Measurements from ENCODE around the gene SCNN1B. TPM values are rescaled to one million over a fixed set of nuclear protein-coding genes. Genes with fewer than 3 reads are reported as not detected.

Gene SCNN1B
- polyA plus RNA-seq, 1 experiment: not detected

DNA sequence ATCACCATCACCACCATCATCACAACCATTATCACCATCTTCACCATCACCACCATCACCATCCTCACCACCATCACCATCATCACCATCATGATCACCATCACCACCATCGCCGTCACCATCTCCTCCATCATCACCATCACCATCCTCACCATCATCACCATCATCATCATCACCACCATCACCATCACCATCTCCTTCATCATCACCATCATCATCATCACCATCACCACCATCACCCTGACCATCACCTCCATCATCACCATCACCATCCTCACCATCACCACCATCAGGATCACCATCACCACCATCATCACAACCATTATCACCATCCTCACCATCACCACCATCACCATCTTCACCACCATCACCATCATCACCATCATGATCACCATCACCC, 14.1 kb downstream of the SCNN1B start:
- Histone ChIP-seq H3K4me3 (ENCODE audit: low read depth, low read length) (no peak overlapping the region), H3K36me3 (ENCODE audit: control insufficient read depth, insufficient read depth, low read length) (no peaks in the 10 kb centered on the region), H3K27me3 (ENCODE audit: control insufficient read depth, insufficient read depth, low read length) (no peaks in the 10 kb centered on the region)
- CTCF ChIA-PET: no interaction called here
- DNase-seq (ENCODE audit: low read depth): no peak
- POLR2A ChIA-PET: no interaction called here
- TF ChIP-seq, protein P1, sequence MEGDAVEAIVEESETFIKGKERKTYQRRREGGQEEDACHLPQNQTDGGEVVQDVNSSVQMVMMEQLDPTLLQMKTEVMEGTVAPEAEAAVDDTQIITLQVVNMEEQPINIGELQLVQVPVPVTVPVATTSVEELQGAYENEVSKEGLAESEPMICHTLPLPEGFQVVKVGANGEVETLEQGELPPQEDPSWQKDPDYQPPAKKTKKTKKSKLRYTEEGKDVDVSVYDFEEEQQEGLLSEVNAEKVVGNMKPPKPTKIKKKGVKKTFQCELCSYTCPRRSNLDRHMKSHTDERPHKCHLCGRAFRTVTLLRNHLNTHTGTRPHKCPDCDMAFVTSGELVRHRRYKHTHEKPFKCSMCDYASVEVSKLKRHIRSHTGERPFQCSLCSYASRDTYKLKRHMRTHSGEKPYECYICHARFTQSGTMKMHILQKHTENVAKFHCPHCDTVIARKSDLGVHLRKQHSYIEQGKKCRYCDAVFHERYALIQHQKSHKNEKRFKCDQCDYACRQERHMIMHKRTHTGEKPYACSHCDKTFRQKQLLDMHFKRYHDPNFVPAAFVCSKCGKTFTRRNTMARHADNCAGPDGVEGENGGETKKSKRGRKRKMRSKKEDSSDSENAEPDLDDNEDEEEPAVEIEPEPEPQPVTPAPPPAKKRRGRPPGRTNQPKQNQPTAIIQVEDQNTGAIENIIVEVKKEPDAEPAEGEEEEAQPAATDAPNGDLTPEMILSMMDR (IDR thresholded peaks at IDR 0.05; ENCODE audit: insufficient read depth, low read depth, low read length): no peak

- H3K27me3 ChIP-seq (ENCODE audit: control insufficient read depth, insufficient read depth, low read length): no peaks in the 10 kb centered on the region
- TF ChIP-seq, protein P1 (IDR thresholded peaks at IDR 0.05; ENCODE audit: insufficient read depth, low read depth, low read length): no peak
- H3K36me3 ChIP-seq (ENCODE audit: control insufficient read depth, insufficient read depth, low read length): no peaks in the 10 kb centered on the region
- POLR2A ChIA-PET: no interaction called here
- no peak for DNase-seq (ENCODE audit: low read depth)
- CTCF ChIA-PET: interaction anchor here (1.1 kb wide), 1 partner anchor 14 kb away, joined by 3 read pairs; no protein-coding TSS in a partner anchor
- H3K4me3 ChIP-seq (ENCODE audit: low read depth, low read length): no peak overlapping the region
Observed at GRCh38 chr16:23316634-23317265, 14.6 kb downstream of the SCNN1B start.

DNA sequence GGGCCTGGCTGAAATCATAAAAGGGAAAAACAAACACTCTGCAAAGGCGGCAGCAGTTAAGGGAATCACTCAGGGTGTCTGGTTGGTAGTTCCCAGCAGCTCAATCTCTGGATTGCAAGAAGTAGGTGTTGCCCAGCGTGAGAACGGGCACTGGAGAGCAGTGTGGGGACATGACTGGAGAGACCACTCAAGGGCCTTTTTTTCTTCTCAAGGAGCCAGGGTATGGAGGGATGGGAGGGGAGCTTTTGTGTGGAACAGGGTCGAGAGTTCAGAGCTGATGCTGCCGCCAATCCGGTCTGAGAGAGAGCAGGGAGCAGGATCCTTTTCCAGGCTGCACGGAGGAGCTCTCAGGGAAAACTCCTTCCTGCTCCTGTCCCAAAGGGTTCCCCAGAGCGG, 15.2 kb downstream of the SCNN1B start:
- CTCF ChIA-PET: interaction anchor here (1.1 to 2.0 kb wide), 2 partner anchors 9 to 13 kb away, joined by 3 to 7 read pairs; no protein-coding TSS in a partner anchor
- Histone ChIP-seq H3K27me3 (ENCODE audit: control insufficient read depth, insufficient read depth, low read length) (no peaks in the 10 kb centered on the region), H3K36me3 (ENCODE audit: control insufficient read depth, insufficient read depth, low read length) (no peaks in the 10 kb centered on the region), H3K4me3 (ENCODE audit: low read depth, low read length) (no peak overlapping the region)
- TF ChIP-seq, protein P1 (IDR thresholded peaks at IDR 0.05; ENCODE audit: insufficient read depth, low read depth, low read length): no peak
- POLR2A ChIA-PET: no interaction called here
- no peak for DNase-seq (ENCODE audit: low read depth)

- TF ChIP-seq, protein P1 (IDR thresholded peaks at IDR 0.05; ENCODE audit: insufficient read depth, low read depth, low read length): no peak
- no peak for DNase-seq (ENCODE audit: low read depth)
- no peaks in the 10 kb centered on the region for H3K27me3 ChIP-seq (ENCODE audit: control insufficient read depth, insufficient read depth, low read length)
- H3K4me3 ChIP-seq (ENCODE audit: low read depth, low read length): no peak overlapping the region
- ChIA-PET POLR2A (no interaction called here), CTCF (interaction anchor here (1.1 to 2.0 kb wide), 2 partner anchors 10 to 13 kb away, joined by 3 to 7 read pairs; no protein-coding TSS in a partner anchor)
- no peaks in the 10 kb centered on the region for H3K36me3 ChIP-seq (ENCODE audit: control insufficient read depth, insufficient read depth, low read length)
Observed at GRCh38 chr16:23317751-23318150, 15.6 kb downstream of the SCNN1B start.

- H3K36me3 ChIP-seq (ENCODE audit: control insufficient read depth, insufficient read depth, low read length): no peaks in the 10 kb centered on the region
- ChIA-PET POLR2A (no interaction called here), CTCF (interaction anchor here (2.0 kb wide), 1 partner anchor 11 kb away, joined by 7 read pairs; no protein-coding TSS in a partner anchor)
- DNase-seq (ENCODE audit: low read depth): no peak
- TF ChIP-seq, protein P1 (IDR thresholded peaks at IDR 0.05; ENCODE audit: insufficient read depth, low read depth, low read length): no peak
- H3K27me3 ChIP-seq (ENCODE audit: control insufficient read depth, insufficient read depth, low read length): no peaks in the 10 kb centered on the region
- H3K4me3 ChIP-seq (ENCODE audit: low read depth, low read length): no peak overlapping the region
Observed at GRCh38 chr16:23318639-23319038, 16.5 kb downstream of the SCNN1B start.

Data from BJ (cell line).